RPMI8226 (cell line): ENCODE results near the gene SPP2.

ENCODE experiments used
- DNase-seq: peaks from one replicate; pipeline ENCODE4 v3.0.0-alpha.2; 2015

Gene SPP2

DNA sequence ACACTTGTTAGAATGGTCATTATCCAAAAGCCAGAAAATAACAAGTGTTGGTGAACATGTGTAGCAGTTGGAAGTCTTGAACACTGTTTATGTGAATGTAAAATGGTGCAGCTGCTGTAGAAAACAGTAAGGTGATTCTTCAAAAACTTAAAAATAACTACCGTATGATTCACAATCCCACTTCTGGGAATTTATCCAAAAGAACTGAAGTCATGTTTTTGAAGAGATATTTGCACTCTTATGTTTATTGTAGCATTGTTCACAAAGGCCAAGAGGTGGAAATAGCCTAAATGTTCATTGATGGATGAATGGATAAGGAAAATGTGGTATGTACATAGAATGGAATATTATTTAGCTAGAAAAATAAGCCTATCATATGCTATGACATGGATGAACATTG is 6.3 kb upstream of the SPP2 start:
- DNase-seq, result no peak

DNA sequence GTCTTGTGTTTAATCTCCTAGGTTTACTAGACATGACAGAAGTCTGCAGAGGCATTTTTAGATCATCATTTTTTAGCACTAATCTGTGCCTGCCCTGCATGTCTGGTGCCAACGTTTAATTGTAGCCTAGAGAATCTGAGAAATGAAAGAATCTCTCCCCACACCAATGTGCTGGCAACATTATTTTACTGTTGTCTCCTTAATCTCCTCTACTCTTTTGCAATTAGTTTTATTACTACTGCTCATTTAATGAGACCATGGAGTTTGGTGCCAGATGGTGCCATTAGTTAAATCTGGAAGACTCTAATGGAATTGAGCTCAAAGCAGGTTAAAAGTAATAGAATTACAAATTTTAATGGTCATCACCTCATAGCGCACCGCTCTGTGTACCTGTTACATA is 4.0 kb upstream of the SPP2 start:
- DNase-seq, result no peak

GRCh38 chr2:234047361-234047760 is 3.1 kb upstream of the SPP2 start:
- no peak for DNase-seq

GRCh38 chr2:234048049-234048448 is 2.5 kb upstream of the SPP2 start:
- DNase-seq, result no peak

DNA sequence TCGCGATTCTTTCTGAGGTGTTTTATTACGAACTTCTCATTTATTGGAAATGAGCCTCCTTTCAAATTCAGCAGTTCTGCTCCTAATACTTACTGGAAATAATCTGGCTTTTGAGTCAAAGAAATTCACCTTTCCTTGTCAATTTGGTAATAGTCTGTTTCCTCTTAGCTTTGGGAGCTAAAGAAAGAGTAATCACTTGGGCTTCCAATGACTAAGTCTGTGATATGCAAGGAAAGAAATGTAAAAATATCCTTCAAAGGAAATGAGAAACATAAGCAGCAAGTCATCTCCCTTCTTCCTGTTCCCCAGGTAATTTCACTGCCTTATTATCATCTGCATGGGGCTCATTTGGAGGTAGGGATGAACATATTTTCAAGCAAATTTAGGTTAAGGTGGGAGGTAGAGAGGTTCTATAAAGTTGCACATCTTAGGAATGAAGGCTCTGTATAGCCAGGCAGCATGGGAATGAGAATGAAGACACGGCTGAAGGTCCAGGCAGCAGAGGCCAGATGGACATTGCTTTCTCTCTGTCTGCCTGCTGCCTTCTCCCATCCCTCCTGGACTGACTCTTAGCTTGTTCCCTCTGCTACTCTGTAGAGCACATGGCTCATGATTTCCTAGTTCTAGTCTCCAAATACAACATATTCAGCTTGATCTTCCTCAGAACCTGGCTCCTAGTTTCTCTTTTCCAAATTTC is 1.0 kb downstream of the SPP2 start:
- DNase-seq, result no peak

GRCh38 chr2:234058881-234059280 is 8.4 kb downstream of the SPP2 start:
- DNase-seq, result no peak

DNA sequence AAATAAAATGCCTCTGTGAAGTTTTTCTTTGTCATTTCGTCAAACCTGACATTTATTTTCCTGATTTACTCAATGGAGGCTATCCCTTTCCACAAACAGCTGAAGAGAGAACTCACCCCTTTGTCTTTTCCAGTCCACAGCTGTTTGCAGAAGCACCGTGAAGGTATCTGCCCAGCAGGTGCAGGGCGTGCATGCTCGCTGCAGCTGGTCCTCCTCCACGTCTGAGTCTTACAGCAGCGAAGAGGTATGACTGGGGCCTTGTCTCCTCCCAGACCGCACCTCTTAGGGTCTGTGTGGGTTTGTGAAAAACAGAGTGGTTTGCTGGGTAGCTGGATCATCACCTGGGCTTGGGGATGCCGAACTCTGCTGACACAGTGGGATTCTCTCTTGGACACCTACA is 9.7 kb downstream of the SPP2 start:
- peak; percentile 69 for DNase-seq

- no peak for DNase-seq
Observed at GRCh38 chr2:234061624-234062257, 11.2 kb downstream of the SPP2 start.

DNA sequence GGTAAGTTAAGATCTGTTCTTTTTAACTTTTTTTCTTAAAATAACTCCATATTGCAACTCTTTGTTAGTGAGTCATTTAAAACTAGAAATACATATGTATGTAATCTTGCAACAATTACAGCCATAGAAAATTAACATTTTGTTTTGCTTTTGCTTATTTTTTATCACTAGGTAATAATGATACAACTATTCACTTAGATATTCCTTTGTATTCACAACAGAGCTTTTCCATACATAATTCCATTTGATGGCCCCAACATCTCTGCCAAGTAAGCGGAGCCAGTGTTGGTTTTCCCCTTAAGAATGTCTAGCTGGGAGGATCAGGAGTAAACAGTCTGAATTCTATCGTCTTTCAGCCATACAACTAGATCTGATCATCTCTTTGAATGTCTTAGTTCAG is 16.1 kb downstream of the SPP2 start:
- DNase-seq, result no peak

DNA sequence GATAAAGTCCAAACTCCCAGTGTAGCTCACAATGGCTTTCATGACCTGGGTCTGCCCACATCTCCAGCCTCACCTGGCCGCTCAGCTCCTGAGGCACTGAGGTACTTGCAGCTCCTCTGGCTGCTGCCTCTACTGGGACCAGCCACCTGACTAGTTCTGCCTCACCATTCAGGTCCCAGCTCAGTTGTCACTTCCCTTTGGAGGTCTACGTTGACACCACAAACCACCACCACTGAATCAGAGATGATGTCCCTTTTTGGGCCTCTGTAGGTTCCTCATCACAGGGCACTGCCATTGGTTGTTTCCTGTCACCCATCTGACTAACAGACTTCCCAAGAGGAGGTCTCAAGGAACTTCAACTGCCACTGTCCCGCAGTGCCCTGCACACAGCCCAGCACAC is 21.2 kb downstream of the SPP2 start:
- no peak for DNase-seq

DNA sequence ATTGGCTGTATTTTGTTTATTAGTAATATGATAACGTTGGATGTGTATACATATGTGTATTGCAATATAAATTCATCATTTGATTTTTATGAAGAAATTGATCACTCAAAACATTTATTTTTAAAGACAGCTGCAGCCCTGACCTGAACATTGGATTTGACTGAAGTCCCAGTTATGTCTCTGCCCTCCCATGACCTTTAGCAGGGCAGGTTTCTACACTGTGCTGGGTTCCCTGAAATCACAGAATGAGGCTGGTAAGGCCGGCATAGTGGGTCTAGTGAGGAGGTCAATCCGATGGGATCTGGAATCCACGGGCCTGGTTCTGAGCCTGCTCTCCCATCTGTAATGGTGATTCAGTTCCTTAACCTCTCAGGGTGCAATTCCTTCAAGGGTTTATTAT is 22.0 kb downstream of the SPP2 start:
- DNase-seq, result no peak

DNA sequence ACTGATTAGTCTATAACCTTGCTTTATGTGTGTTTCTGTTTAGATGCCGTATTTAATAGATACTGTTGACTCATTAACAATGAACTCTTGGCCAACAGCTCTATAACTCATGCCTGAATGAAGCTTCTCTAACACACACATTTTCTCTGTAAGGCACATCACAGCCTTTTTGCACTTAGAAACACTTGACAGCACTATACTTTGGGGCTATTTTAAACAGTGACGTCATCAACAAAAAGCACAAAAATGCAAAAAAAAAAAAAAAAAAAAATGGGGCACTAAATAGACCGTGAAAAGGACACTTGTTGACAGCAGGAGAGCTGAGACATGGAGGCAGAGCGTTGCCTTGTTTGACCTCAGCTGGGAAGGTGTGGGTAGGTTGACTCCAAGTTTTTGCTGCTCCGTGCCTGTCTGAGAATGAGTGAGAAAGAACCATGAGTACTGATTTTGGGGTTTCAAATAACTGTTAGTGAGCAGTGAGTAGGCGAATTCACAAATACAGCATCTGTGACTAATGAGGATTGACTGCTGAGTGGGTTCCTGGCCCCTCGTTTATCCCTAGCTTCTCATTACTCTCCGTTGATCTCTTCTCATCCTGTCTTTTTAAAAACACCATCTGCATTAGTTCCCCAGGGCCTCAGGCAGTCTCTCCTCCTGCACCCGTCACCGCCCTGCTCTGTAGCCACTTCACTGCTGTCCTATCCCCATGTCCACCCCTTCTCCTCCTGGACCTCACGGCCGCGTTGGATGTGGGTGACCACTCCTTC is 24.4 kb downstream of the SPP2 start:
- no peak for DNase-seq

GRCh38 chr2:234075518-234075915 is 25.0 kb downstream of the SPP2 start:
- DNase-seq, result no peak

DNA sequence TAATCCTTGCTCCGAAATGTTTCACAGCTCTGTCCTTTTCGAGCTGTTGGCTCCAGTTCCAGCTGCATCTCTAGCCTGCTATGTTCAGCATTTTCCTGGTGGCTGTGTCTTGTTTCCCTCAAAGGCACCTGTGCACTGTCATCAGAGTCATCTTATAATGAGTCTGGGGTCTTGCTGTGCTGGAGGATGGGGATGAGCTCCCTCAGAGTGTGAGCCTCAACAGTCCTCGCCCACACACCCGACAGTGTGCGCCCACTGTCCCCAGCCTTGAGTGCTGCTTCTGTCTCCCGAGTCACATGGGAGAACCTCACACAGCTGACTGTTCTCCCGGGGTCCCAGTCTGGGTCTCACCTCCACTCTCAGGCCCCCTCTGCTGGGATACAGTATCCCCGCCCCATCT is 25.4 kb downstream of the SPP2 start:
- DNase-seq, result peak; percentile 47

DNA sequence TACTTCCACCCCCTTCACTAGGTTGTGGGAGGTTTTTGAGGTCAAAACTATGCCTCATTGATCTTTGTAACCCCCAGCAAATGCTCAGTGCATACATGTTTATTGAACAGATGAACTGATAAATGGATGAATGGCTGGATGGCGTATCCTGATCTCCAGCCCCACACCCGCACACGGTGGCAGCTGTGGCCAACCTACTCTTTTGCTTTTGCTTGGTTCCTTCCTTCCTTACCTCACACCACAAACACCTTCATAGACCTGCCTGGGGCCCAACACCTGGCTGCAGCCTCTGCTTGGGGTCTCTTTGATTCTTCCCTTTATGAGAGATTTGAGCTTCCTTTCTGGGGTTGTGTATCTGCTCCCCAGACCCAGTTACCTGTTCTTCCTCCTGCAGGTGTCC is 25.9 kb downstream of the SPP2 start:
- DNase-seq, result no peak

DNA sequence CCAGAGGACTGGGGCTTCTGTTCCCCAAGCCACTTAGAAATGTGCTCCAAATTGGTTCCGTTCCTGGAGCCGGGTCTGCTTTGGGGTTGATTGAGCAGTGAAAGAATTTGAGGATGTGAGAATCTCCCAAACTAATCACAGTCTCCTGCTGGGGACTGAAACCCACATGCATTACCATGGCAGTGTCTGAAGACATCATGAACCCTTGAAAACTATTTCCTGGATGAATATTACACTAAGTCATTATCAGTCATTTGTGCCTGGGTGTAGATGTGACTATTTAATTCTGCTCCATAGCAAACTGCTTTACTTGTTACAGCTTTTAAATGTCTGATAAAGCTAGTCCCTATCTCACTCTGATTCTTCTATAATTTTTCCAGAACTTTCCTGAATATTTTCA is 27.6 kb downstream of the SPP2 start:
- no peak for DNase-seq

DNA sequence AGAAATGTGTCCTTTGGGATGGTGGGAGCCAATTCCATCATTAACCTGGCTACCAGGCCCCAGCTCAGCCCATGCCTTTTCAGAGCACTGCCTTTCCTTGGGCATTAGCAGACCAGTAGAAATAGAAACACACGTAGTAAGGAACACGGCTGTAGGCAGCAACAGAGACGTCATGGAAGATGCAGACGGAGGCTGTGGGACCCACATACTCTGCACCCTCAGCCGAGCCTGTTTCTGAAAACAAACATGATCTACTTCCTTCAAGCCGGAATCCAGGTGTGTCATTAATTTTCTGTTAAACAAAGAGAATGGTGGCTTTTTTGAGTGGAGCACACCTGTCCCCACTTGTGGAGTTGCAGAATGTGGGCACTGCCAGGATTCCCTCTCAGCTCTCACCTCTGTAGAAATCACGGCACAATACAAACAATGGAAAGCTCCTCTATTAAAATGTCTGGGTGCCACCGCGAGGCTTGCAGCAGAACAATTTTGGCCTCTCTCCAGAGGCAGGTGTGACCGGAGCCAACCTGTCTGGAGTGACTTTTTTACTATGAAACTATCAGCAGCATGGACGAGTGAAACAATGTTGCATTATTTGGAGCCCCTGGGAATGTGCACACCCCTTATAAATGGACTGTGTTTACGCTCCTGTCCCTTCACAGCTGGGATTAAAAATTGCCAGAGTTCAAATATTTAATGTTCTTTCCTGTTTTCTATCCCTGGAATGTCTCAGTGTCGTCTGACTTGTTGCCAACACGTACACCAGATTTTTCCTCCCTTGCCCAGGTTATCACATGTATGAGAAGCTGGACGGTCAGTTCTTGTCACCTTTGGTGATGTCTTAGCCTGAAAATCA is 31.7 kb downstream of the SPP2 start:
- DNase-seq, result peak; percentile 71

- DNase-seq, result no peak
Observed at GRCh38 chr2:234083572-234084348, 33.3 kb downstream of the SPP2 start.

GRCh38 chr2:234091432-234091879 is 41.0 kb downstream of the SPP2 start:
- DNase-seq, result no peak

DNA sequence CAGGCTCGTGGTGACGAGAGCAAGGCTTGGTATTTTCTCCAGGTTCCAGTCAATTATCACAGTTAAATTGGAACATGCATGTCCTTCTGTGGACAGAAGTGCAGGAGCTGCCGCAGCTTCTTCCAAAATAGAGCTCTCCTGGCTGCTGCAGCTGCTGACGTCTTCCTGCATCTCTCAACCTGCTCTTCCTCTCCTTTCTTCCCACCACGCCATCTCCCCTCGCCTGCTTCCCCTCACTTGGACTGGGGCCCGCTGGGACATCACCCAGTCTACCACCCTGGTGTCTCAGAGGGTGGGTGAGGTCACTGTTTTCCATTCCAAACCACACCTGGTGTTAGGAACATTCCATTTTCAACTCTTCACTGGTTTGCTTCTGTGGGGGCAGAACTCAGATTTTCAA is 41.4 kb downstream of the SPP2 start:
- no peak for DNase-seq

GRCh38 chr2:234092344-234092743 is 41.8 kb downstream of the SPP2 start:
- DNase-seq, result no peak

GRCh38 chr2:234095301-234095700 is 44.8 kb downstream of the SPP2 start:
- no peak for DNase-seq
